Endothelial cell of umbilical vein (primary cell): Measurements from ENCODE around the gene USP25. TPM values are rescaled to one million over a fixed set of nuclear protein-coding genes. Genes with fewer than 3 reads are reported as not detected.

Experiments used
- BruUV-seq: library from RNA; stranded (reverse); fragments of 400-500 nt; replicated peaks from 2 replicates; lab custom pipeline; 2021; lab: Mats Ljungman, UMichigan
- CTCF ChIA-PET: fragments of 300-600, 350-600 bp; sonication (Branson Sonifier 250); formaldehyde crosslinking; loops from one replicate; lab custom pipeline; 2021; ENCODE audit warnings: antibody characterized with exemption, inconsistent platforms; lab: Charles Lee
- POLR2A ChIA-PET: fragments of 300-600, 350-600 bp; sonication (Branson Sonifier 250); formaldehyde crosslinking; loops from one replicate; lab custom pipeline; 2021; ENCODE audit warnings: antibody characterized with exemption, inconsistent platforms; lab: Charles Lee
- DNase-seq: peaks from one replicate; pipeline ENCODE4 v3.0.0-alpha.2; 2011; ENCODE audit warnings: low read depth, low spot score
- FAIRE-seq: peaks from 2 replicates; lab custom pipeline; 2011; peaks lifted over from hg19 to GRCh38; lab: Jason Lieb, UNC
- H2AFZ ChIP-seq: 2 replicates; pipeline ENCODE4 v1.6.0; 2012; ENCODE audit warnings: low read depth, low read length, control low read depth, inconsistent platforms
- H3K27ac ChIP-seq: 2 replicates; pipeline ENCODE4 v1.5.1; 2011; ENCODE audit warnings: low read depth, mild to moderate bottlenecking, control low read depth, low read length, moderate library complexity; ENCODE audit not compliant: insufficient read depth
- H3K27me3 ChIP-seq, 2 experiments: 2 replicates each; pipeline versions ENCODE4 v1.6.0 to v1.6.1; 2011; ENCODE audit warnings: low read length in 2 of 2, mixed read lengths in 1 of 2; ENCODE audit not compliant: control insufficient read depth in 2 of 2, insufficient read depth in 2 of 2
- H3K36me3 ChIP-seq, 2 experiments: 2 replicates in 1 of 2; 3 replicates in 1 of 2; pipeline ENCODE4 v1.5.1; 2011; ENCODE audit warnings: low read length in 2 of 2, mild to moderate bottlenecking in 1 of 2, moderate library complexity in 1 of 2; ENCODE audit not compliant: control insufficient read depth in 2 of 2, insufficient read depth in 2 of 2; ENCODE audit errors: extremely low read depth in 1 of 2
- H3K4me1 ChIP-seq: 3 replicates; pipeline ENCODE4 v1.5.1; 2011; ENCODE audit warnings: mild to moderate bottlenecking, low read length; ENCODE audit not compliant: control insufficient read depth, insufficient read depth; ENCODE audit errors: extremely low read depth
- H3K4me2 ChIP-seq: 2 replicates; pipeline ENCODE4 v1.6.1; 2011; ENCODE audit warnings: low read length, control low read depth, mixed read lengths; ENCODE audit not compliant: insufficient read depth
- H3K4me3 ChIP-seq, 3 experiments: fragments of 200-600 bp in 1 of 3; sonication (generic), shearing (Covaris generic) in 1 of 3; replicated peaks in 1 of 3; 2 replicates each; pipeline ENCODE4 v1.5.1; 2011 to 2016; ENCODE audit warnings: control low read depth in 3 of 3, low read length in 3 of 3, mild to moderate bottlenecking in 2 of 3, inconsistent platforms in 1 of 3, low read depth in 1 of 3, moderate library complexity in 1 of 3; ENCODE audit not compliant: insufficient read depth in 1 of 3
- H3K79me2 ChIP-seq: 2 replicates; pipeline ENCODE4 v1.6.0; 2012; ENCODE audit warnings: low read length, inconsistent platforms; ENCODE audit not compliant: control insufficient read depth, insufficient read depth
- H3K9ac ChIP-seq: replicated peaks from 2 replicates; pipeline ENCODE3; 2011; ENCODE audit warnings: low read length, control low read depth; ENCODE audit not compliant: insufficient read depth; ENCODE audit errors: extremely low read depth
- H3K9me1 ChIP-seq: replicated peaks from 3 replicates; pipeline ENCODE4 v1.6.0; 2011; ENCODE audit warnings: mild to moderate bottlenecking, low read length; ENCODE audit not compliant: control insufficient read depth, insufficient read depth; ENCODE audit errors: extremely low read depth
- H3K9me3 ChIP-seq: replicated peaks from 2 replicates; pipeline ENCODE4 v1.5.1; 2012; ENCODE audit warnings: low read length, inconsistent platforms; ENCODE audit not compliant: control insufficient read depth, insufficient read depth
- H4K20me1 ChIP-seq: replicated peaks from 2 replicates; pipeline ENCODE3; 2011; ENCODE audit warnings: mild to moderate bottlenecking, low read length; ENCODE audit not compliant: control insufficient read depth, insufficient read depth; ENCODE audit errors: extremely low read depth
- CTCF ChIP-seq, 2 donors: IDR thresholded peaks; 1 replicate in 1 of 2; 2 replicates in 1 of 2; pipeline ENCODE4 v1.5.1; 2011; ENCODE audit warnings: low read length in 2 of 2, mild to moderate bottlenecking in 2 of 2, moderate library complexity in 2 of 2, control low read depth in 1 of 2, inconsistent platforms in 1 of 2, low read depth in 1 of 2; ENCODE audit not compliant: insufficient read depth in 1 of 2; ENCODE audit errors: extremely low read depth in 1 of 2
- FOS ChIP-seq: IDR thresholded peaks from 2 replicates; pipeline ENCODE4 v1.6.1; 2011; ENCODE audit warnings: mild to moderate bottlenecking, low read length, moderate library complexity, borderline replicate concordance; ENCODE audit not compliant: insufficient read depth
- GATA2 ChIP-seq: IDR thresholded peaks from 2 replicates; pipeline ENCODE4 v1.7.0; 2011; ENCODE audit warnings: low read depth, mild to moderate bottlenecking, moderate library complexity, mixed read lengths, low read length; ENCODE audit not compliant: insufficient read length, insufficient read depth
- JUN ChIP-seq: IDR thresholded peaks from 2 replicates; pipeline ENCODE4 v1.6.1; 2011; ENCODE audit warnings: borderline replicate concordance, low read depth; ENCODE audit not compliant: insufficient read length, insufficient read depth
- MAX ChIP-seq: IDR thresholded peaks from 2 replicates; pipeline ENCODE4 v1.6.1; 2011; ENCODE audit not compliant: insufficient read depth, insufficient read length
- POLR2A ChIP-seq: IDR thresholded peaks from 2 replicates; pipeline ENCODE4 v1.6.1; 2012; ENCODE audit warnings: low read depth, mild to moderate bottlenecking, control low read depth, low read length
- POLR2AphosphoS5 ChIP-seq: IDR thresholded peaks from 2 replicates; pipeline ENCODE4 v1.6.1; 2012; ENCODE audit warnings: low read depth, mild to moderate bottlenecking, control low read depth, low read length, moderate library complexity; ENCODE audit not compliant: insufficient read depth
- dilution Hi-C: fragments of 300-500 bp; cut with MboI; formaldehyde crosslinking; loops from one replicate; pipeline ENCODE4 v1.15.0; 2019; ENCODE audit warnings: low sequenced_read_pairs; ENCODE audit not compliant: extremely low pct_ligation_motif_present
- intact Hi-C: fragments of 100-400 bp; cut with micrococcal nuclease; formaldehyde crosslinking; loops from one replicate; pipeline ENCODE4 v1.10.0; 2022
- polyA plus RNA-seq, 4 experiments: library from polyadenylated mRNA; depleted of rRNA in 3 of 4; stranded (reverse) in 3 of 4; unstranded in 1 of 4; fragments of >200 nt; gene quantifications; 2 replicates each; pipeline versions ENCODE4 v1.2.1 to v1.2.3, GENCODE V29; 2011 to 2012; ENCODE audit warnings: missing spikeins in 1 of 4
- total RNA-seq: library from RNA; stranded (reverse); gene quantifications from 2 replicates; pipeline ENCODE4 v1.2.3, GENCODE V29; 2021

The USP25 gene
- total and polyA plus RNA-seq, 2 donors (not counting 3 experiments of a cell fraction or from before 2014, with no cell fraction given): 14.4 to 67.5 TPM

DNA sequence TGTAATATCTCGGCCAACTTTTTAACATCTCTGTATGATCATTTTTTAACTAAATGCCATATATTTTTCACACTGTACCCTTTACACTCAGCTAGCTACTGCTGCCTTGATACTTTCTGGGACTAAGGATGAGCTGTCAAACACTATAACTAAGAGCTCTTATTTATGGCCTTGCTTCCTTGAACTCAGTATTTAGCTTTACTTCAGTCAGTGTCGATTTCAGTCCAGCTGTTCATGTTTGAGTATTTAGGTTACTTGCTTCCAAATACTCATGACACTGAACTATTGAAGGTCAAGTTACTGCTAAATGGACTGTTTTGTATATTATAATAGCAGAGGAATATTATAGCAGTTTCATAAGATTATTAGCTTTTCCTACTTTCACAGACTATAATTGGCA lies 25.9 kb upstream of the USP25 start:
- TF ChIP-seq JUN (no peak), FOS (no peak), GATA2 (no peak), CTCF (IDR thresholded peaks at IDR 0.05; ENCODE audit: extremely low read depth in 1 of 2, insufficient read depth in 1 of 2, low read depth in 1 of 2, low read length in 2 of 2) (no peak), POLR2AphosphoS5 (no peak), POLR2A (no peak)
- Histone ChIP-seq H3K9me1 (no peaks in the 10 kb centered on the region), H3K27ac (no peak overlapping the region), H4K20me1 (no peaks in the 10 kb centered on the region), H3K27me3 (no peaks in the 10 kb centered on the region), H3K4me2 (no peak overlapping the region), H3K9me3 (no peaks in the 10 kb centered on the region), H3K79me2 (no peaks in the 10 kb centered on the region), H3K9ac (no peak overlapping the region), H2AFZ (no peak overlapping the region), H3K4me1 (peaks cover 8% of the 10 kb centered on the region), H3K36me3 (no peaks in the 10 kb centered on the region), H3K4me3 (no peak overlapping the region)
- no peak for DNase-seq
- CTCF ChIA-PET: no interaction called here
- dilution Hi-C loops: no loop called here
- POLR2A ChIA-PET: no interaction called here
- FAIRE-seq: no peak
- intact Hi-C loops: no loop called here
- no TSS peak for BruUV-seq

- Histone ChIP-seq H3K36me3 (no peaks in the 10 kb centered on the region), H3K4me3 (no peak overlapping the region), H4K20me1 (no peaks in the 10 kb centered on the region), H3K27me3 (no peaks in the 10 kb centered on the region), H2AFZ (no peak overlapping the region), H3K9me1 (no peaks in the 10 kb centered on the region), H3K9ac (no peak overlapping the region), H3K4me1 (peaks cover 8% of the 10 kb centered on the region), H3K27ac (no peak overlapping the region), H3K9me3 (no peaks in the 10 kb centered on the region), H3K4me2 (peak overlapping the region; percentile 34), H3K79me2 (no peaks in the 10 kb centered on the region)
- no TSS peak for BruUV-seq
- TF ChIP-seq GATA2 (no peak), MAX (no peak), FOS (peak; percentile 88), POLR2AphosphoS5 (peak; percentile 35), CTCF (IDR thresholded peaks at IDR 0.05; ENCODE audit: extremely low read depth in 1 of 2, insufficient read depth in 1 of 2, low read depth in 1 of 2, low read length in 2 of 2) (no peak), JUN (peak; percentile 87)
- FAIRE-seq (peak; percentile 83), DNase-seq (peak; percentile 95)
- CTCF ChIA-PET: interaction anchor here (1.3 kb wide), 1 partner anchor 24 kb away, joined by 5 read pairs; no protein-coding TSS in a partner anchor
- POLR2A ChIA-PET: no interaction called here
- dilution Hi-C loops (no loop called here), intact Hi-C loops (loop anchor here (1.0 kb wide), 2 partner anchors 23 kb away; partner anchors contain the start of gene USP25)
Measured at GRCh38 chr21:15706696-15707095, 23.1 kb upstream of the USP25 start.
